Right lung (tissue), 5 donors: Measurements from ENCODE around the gene ISLR. TPM values are rescaled to one million over a fixed set of nuclear protein-coding genes. Genes with fewer than 3 reads are reported as not detected.
A peak's percentile ranks its signal among the peaks of the same experiment; 100 is the strongest.

Experiments
- DNase-seq, 2 donors: peaks; one replicate each; pipeline ENCODE4 v3.0.0-alpha.2; 2013
- polyA plus RNA-seq, 5 donors: library from polyadenylated mRNA; unstranded; fragments of 120-200 nt; gene quantifications; one replicate each; pipeline versions ENCODE4 v1.2.1 to v1.2.3, GENCODE V29; 2013; ENCODE audit warnings: inconsistent platforms in 1 of 5, low replicate concordance in 1 of 5; ENCODE audit not compliant: insufficient read length in 5 of 5, insufficient read depth in 1 of 5

The ISLR gene
- polyA plus RNA-seq, 5 donors: 45.1 to 65.2 (median 54.5) TPM

DNA sequence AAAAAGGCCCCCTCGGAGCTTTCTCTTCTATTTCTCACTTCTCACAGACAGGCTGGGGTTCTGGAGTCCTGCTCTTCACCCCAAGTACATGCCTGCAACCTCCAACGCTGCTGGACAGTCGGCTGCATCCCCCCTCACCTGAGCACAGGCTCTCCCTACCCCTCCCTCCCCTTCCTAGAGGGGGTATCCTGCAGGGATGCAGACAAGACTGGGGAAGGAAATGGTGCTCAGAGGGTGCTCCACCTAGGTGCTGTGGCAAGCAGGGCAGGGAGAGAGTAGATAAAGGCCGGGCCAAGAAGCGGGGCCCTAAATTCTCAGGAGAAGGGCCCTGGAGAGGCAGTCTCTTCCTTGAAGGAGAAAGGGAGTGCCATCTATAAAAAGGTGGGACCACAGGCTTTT lies 36.0 kb downstream of the ISLR start:
- no peak for DNase-seq

DNA sequence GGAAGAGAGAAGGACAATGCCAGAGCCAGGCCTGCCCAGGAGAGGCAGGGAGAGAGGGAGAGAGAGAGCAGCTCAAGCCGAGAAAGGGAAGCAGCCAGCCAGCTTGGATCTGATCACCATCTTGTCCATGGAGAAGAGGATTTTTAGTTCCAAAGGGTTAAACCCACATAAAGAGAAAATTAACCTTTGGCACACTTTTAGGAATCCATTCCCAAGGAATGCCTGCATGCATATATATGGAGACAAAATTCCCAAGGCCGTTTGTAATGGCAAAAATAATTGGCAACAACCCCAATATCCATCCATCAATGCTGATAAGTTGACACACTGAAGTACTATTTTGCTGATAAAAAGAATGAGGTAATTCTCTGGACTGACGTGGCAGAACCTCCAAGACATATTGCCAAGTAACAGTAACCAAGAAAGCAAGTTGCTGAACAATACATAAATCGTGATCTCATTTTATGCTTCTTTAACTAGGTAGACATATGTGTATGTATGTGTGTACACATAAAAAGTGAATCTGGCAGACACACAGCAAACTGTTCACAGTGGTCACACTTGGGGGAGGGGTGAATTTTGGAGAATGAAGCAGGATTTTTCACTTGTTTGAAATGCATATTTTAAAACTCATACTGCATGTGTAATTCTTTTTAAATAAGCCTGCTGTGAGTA lies 36.6 kb downstream of the ISLR start:
- DNase-seq: peak in 1 of 2 donors; percentile 48

DNA sequence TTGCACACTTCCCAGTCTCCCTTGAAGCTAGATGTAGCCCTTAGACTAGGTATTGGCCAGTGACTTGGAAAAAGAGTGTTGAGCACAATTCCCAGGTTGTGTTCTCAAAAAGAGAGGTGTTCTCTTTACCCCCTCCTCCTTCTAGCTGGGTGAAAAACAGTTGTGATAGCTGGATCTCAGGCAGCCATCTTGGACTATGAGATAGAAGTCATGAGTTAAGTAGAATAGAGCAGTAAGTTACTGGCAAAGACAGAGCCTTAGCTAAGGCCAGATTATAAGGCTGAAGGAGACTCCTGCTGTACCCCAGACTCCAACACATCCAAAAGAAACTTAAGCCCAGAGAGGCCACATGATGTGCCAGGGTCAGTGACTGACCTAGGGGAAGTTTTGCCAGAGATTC lies 37.2 kb downstream of the ISLR start:
- no peak for DNase-seq

DNA sequence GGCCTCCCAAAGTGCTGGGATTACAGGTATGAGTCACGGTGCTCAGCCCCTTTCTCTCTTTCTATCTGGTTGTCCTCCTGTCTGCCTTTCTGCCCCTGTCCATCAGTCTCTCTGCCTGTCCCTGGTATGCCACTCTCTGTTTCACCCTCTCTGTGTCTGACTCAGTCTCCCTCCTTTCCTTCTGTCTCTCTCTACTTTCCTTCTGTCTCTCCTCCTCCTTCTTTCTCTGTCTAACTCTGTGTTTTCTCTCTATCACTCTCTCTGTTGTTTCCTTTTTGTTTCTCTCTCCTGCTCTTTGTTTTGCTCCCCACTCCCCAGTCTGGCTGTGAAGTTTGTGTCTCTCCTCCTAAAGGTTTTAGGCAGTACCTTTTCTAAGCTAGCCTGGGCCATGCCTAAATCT lies 38.1 kb downstream of the ISLR start:
- DNase-seq: no peak

DNA sequence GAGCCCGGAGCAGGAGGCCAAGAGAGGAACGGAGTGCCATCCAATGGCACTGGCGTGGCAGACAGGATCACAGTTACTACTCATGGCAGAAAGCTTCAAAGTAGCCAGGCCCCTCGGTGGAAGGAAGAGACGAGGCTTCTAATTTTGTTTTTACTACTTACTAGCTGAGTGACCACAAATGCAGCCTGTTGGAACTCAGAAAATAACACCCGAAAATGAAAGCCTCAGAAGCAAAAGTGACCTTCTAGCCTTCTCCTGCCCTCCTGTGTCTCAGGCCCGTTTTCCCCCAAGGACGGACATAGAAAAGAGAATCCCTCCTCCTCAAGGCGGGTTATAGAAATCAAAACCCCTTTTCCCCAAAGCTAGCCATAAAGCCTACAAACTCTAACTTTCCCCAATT lies 39.0 kb downstream of the ISLR start:
- DNase-seq: no peak

DNA sequence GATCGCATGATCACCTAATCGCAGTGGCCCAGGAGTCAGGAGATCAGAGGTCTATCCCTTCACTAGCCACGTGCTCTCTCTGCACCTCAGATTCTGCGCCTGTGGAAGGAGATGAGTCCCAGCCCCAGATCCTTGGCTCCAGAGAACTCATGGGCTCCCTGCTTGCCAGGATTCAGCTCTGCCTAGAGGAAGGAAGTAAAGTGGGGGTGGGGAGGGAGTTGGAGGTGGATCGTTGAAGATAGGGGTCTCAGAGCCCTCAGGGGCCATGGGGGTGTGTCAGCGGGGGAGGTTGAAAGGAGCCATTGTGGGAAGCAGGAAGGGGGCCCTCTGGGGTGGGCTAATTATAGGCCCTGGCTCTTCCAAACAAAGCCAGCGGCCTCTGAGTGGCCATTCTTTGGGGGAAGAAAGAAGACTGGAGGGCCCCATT lies 40.4 kb downstream of the ISLR start:
- no peak for DNase-seq

DNA sequence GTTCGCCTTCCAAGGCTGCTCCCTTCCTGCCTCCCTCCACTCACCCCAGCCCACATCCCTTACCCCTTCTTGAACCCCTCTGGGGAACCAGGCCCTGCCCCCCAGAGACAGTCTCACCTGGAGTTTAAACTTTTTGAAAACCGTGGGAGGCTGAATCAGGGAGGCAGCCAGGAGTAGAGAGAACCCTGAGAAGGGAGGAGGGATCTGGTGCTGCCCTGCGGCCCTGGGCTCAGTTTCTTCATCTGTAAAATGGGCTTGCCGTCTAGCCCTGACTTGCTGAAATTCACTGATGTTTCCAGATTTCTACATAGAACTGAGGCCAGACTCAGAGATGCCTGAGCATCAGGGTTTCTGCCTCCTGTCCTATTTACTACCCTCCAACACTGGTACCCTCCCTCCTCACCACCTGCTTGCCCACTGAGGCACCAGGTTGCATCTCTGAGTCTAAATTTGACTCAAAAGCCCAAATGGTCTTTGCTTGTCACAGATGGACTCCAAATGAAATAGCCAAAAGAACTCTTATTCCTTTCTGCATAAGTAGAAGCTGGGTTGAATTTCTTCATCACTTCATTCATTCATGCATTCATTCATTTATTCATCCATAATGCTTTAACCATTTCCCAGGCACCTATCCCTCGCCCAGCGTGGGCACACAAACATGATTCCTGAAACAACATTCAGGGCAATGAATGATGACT lies 41.0 kb downstream of the ISLR start:
- no peak for DNase-seq

DNA sequence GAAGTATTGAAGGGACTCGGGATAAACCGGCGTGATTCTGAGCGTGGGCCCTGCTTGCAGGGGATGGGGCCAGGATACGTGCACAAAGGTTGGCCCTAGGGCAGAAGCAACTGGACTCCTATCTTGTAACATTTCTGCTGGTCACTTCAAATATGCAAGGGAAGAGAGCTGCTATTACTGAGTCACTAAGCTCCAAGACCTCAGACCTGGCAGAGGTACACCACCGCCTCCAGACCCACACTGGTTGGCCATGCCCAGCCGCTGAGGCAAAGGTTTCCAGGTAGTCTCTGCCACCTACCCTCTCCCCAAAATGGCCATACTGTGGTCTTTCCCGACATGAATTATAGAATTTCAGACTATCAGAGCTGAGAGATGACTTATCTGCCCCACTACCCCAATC lies 42.4 kb downstream of the ISLR start:
- DNase-seq: no peak

DNA sequence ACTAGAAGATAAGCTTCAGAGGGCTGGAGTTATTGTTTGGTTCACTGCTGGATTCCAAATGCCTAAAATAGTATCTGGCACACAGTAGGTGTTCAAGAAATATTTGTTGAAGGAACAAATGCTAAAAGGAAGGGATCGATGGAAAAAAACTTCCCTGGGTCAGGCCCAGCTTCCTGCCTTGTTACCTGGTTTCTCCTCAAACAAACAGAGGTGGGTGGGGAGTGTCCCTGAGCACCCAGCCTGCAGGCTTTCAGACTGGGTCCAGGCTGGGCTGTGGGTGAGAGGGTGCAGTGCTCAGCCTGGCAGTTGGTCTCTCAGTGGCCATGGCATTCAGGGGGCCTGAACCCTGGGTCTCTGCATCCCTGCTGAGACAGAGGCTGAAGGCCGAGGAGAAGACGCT lies 43.4 kb downstream of the ISLR start:
- no peak for DNase-seq

DNA sequence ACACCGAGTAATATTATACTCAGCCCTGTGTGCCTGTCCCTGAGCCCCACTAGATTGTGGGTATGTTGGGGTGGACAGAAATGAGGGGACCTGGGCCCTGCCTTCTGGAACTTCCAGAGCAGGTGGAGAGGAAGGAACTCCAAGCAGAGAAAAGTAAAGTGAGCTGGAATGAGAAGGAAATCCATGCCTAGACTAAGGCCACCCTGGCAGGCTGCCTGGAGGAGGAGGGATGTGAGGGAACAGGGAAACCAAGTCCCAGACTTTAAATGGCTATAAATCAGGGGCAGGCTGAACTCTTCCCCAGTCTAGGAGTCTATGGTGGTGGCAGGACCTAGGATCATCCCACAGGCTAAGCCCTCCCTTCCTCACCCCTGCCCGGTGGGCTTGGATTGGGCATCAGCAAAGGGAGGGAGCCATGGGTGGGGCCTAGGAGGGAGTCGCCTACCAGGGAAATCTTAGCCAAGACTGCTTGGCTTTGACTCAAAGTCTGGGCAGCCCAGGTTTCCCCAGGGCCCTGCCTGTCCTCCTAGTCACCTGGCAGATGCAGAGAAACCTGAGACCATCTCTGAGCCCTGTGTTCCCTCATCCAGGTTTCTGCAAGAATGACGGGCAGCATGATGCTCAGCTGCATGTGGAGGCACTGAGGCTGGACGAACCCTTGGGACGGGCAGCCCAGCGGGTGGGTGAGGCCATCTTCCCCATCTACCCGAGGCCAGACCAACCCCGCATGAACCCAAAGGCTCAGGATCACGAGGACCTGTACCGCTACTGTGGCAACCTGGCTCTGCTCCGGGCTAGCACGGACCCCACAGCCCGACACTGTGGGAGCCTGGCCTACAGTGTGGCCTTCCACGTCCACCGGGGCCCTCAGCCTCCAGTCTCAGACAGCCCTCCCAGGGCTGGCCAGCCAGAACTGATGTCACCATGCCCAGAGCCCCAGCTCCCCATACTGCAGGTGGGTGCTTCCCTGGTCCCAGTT lies 44.7 kb downstream of the ISLR start:
- DNase-seq: no peak

DNA sequence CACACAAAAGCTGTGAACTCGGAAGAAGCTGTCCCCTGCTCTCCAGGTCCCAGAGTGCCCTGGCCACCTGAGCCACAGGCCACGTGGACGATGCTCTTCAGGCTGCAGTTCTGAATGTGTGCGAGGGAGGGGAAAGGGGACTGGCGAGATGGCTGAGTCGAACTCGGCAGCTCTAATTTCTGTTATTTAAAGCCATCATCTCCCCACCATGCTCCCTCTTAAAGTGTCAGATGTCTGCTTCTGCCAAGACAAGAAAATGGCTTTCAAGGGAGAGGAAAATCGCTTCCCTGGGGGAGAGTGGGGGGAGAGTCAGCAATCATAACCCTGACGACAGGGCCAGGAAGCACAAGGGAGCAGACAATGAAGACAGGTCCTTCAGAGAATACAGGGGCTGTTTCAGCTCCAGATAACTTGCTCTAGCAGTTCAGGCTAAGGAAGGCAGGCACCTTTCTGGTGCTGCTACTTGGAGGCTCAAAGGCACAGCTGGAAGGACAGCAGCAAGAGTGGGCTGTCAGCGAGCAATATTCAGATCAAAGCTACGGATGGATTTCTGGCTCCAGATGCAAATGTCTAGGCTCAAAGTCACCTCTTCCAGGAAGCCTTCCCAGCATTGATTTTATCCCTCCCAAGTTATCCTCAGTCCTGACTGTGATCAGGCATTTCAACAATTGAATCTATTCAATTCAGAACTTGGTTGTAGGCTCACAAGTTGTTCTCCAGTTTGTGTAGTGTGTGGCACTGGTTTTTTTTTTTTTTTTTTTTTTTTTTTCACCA lies 47.2 kb downstream of the ISLR start:
- no peak for DNase-seq

DNA sequence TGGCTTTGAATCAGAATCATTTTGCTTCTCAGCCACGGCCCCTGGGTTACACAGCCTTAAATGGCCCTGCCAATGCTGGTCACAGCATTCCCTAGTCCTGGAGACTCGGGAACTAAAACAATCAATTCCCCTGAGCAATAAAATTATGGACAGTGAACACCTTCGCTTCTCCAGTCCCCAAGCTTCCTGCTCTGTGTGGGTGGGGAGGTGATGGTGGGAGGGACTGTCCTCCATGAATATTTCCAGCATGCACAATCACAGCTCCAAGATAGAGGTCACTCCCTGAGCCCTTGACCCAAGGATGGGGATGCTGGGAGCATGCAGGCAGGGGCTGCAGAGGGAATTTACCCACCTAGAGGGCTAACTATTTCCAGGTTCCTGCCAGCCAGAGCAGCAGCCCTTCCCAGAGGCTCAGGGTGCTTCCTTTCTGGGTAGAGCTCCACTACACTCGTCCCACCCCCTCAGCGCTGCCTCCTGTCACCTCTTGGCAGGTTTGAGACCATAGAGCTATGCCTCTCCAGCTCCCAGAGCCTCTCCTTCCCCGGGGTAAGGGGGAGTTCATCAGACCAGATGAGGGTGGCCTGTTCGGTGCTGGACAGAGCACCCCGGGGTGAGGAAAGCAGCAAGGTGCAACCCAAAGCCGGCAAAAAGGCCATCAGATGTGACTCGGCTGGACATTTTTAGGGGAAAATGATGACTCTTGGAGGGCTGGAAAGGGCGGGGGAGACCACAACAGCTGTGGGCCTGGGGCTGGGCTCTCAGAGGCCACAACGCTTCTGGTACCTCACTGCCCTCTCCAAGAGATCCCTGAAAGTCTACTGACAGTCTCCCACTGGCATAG lies 48.1 kb downstream of the ISLR start:
- no peak for DNase-seq

DNA sequence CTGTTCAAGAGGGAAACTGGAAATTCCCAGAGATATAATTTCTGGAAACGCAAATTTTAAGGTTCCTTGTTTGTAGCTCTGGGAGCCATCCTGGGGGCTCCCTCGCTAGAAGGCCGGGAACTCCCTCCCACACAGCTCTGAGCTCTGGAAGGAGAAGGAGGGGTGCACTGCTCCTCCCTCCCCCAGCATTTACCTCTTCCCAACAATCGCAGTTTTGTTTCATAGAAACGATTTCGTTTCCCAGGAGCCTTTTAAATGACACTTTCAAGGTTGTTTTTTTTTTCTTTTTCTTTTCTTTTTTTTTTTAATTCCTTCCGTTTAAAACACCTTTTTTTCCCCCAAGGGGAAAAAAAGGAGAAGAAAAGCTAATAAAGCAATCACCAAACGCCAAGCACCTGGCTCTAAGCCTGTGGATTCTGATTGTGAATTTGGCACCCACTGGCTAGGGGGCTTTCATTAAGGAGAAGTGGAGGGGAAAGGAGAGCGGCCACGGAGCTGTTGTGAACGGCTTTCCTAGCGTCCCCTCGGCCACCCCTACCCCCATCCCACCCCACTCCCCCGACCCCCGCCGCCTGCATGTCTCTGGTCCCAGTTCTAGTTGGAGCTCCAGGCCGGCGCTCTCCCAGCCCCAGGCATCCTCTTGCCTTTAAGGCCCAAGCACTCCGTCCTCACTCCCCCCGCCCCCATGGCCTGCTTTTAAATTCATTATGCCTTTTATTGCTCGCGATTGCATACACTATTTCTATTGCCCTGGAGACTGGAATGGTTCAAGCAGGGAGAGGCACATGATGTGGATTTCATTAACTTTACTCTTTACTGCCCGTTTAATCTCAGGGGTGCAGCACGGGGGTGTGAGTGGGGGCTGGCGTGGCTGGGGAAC lies 49.0 kb downstream of the ISLR start:
- DNase-seq: no peak

DNA sequence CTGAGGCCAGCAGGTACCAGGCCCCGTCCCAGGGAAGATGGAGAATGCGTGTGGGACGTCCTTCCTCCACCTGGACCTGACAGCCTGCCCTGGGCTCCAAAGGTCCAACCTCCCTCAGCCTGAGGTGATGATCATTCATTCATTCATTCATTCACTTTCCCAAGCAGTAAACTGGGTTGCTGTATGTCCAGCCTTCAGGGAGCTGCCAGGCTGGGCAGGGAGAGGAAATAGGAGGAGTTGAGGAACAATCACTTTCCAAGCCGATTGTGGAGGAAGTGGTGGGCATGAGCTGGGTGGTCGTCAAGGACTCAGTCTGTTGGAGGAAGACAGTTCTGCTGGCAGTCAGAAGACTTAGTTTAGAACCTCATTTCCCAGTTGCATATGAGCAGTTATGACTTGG lies 52.4 kb downstream of the ISLR start:
- DNase-seq: no peak

Other genes starting within 250 kb of the ISLR start
- gene LOXL1, start 247.2 kb upstream of the ISLR start, polyA plus RNA-seq: 100 to 1,000 TPM; 123 to 201 (median 139) TPM
- gene STOML1, start 181.4 kb upstream of the ISLR start, polyA plus RNA-seq: 10 to 100 TPM in 4 of 5 donors, 1 to 10 TPM in 1; 9.4 to 17.8 (median 12.5) TPM
- 10 to 100 TPM; 30.7 to 54.1 (median 43.0) TPM for gene PML, start 179.0 kb upstream of the ISLR start, polyA plus RNA-seq
- gene GOLGA6A, start 91.2 kb upstream of the ISLR start, polyA plus RNA-seq: under 1 TPM in 3 of 5 donors, not detected in 2; 0.08 to 0.86 (median 0.15) TPM
- 1 to 10 TPM; 4.0 to 8.8 (median 6.4) TPM for gene ISLR2, start 43.1 kb upstream of the ISLR start, polyA plus RNA-seq
- 1 to 10 TPM; 4.7 to 9.0 (median 6.9) TPM for gene STRA6, start 29.1 kb downstream of the ISLR start, polyA plus RNA-seq
- 1 to 10 TPM in 4 of 5 donors, under 1 TPM in 1; 0.57 to 2.6 (median 1.8) TPM for gene CCDC33, start 62.6 kb downstream of the ISLR start, polyA plus RNA-seq
- under 1 TPM; 0.46 to 0.59 (median 0.54) TPM for gene CYP11A1, start 193.9 kb downstream of the ISLR start, polyA plus RNA-seq